ENCODE measurements around the gene C1orf105.
"Not testable (repeated sequence)": the region's sequence is repeated elsewhere in the genome, so short reads cannot be mapped to it uniquely, and the experiment has no call there.

C1orf105 gene

DNA sequence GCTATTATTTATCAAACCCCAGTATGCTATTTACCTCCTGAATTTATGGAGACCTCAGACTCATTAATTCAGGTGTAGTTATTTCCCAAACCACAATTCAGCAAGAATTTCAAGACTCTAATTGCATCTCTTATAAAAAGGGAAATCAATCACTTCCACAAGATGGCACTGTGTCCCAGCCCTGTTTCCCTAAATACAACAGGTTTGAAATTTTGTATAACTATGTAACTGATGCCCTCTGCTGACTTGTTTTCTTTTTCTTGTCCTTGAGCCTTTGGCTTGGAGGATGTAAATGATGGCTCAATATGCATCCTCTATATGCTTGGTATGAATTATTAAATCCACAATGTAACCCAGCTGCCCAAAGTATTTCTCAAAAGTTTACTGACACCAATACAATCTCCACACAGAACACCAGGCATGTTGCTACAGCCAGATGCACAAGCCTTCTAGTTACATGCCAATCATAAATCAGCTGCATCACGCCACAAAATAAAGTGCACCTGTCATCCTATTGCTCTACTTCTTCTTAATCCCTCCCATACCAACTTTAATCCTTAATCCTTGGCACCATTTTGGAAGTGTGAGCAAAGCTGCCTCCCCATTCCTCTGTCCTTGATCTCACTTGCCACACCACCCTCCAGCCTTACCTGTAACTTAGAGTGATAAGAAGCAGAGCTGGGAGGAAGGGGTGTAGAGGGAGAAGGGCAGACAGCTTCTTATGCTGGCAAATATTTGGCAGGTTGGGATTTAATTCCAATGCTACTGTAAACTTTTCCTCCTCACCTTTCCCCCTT, 9.0 kb downstream of the C1orf105 start:
- peak; percentile 79 for DNase-seq

DNA sequence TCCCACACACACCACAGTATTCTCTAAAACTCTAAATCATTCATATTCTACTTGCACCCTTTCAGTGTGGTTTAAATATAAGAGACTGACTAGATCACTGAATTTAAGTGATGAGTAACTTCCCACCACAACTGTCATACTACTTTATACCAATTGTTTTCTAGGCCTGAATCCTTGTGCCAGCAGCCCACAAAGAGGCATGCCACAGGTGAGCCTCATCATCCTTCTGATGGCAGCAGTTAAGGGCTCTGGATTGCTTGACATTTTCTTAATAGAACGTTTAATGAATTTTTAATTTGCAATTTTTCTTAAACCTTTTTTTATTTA, 9.6 kb downstream of the C1orf105 start:
- DNase-seq = no peak

DNA sequence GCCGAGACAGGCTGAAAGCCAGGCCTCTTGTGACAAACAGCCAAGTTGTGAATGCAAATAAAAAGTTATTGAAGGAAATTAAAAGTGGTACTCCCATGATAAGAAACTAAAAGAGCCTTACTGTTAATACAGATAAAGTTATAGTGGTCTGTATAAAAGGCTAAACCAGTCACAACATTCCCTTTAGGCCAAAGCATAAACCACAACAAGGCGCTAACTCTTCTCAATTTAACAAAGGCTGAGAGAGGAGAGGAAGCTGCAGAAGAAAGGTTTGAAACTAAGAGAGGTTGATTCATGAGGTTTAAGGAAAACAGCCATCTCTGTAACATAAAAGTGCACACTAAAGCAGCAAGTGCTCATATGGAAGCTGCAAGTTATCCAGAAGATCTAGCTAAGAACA, 10.7 kb downstream of the C1orf105 start:
- no peak for DNase-seq

DNA sequence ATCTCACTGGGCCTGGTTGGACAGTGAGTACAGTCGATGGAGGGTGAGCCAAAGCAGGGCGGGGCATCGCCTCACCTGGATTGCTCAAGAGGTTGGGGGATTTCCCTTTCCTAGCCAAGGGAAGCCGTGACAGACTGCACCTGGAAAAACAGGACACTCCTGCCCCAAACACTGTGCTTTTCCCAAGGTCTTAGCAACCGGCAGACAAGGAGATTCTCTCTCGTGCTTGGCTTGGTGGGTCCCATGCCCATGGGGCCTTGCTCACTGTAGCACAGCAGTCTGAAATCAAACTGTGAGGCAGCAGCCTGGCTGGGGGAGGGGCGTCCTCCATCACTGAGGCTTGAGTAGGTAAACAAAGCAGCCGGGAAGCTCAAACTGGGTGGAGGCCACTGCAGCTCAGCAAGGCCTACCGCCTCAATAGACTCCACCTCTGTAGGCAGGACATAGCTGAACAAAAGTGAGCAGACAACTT, 11.3 kb downstream of the C1orf105 start:
- peak; percentile 30 for DNase-seq

DNA sequence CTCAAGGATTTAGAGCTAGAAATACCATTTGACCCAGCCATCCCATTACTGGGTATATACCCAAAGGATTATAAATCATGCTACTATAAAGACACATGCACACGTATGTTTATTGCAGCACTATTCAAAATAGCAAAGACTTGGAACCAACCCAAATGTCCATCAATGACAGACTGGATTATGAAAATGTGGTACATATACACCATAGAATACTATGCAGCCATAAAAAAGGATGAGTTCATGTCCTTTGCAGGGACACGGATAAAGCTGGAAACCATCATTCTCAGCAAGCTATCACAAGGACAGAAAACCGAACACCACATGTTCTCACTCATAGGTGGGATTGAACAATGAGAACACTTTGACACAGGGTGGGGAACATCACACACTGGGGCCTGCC, 16.7 kb downstream of the C1orf105 start:
- DNase-seq = not testable (repeated sequence)

DNA sequence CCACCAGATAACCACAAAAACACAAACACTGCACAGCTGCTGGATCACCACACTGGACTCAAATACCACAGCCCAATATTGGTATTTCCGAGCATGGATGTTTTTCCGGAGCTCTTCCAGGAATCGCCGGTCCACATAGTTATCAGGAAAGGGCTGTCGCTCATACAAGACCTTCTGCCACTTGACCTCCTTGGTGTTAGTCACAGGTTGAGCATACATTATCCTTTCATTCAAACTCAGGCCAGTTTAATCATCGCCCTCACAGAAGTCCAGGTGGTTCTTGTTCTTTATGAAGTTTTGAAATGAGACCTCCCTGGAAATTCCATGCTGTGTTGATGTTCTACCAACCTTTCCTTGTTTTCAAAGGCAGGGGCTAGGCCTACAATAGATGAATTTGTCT, 21.9 kb downstream of the C1orf105 start:
- DNase-seq = no peak

DNA sequence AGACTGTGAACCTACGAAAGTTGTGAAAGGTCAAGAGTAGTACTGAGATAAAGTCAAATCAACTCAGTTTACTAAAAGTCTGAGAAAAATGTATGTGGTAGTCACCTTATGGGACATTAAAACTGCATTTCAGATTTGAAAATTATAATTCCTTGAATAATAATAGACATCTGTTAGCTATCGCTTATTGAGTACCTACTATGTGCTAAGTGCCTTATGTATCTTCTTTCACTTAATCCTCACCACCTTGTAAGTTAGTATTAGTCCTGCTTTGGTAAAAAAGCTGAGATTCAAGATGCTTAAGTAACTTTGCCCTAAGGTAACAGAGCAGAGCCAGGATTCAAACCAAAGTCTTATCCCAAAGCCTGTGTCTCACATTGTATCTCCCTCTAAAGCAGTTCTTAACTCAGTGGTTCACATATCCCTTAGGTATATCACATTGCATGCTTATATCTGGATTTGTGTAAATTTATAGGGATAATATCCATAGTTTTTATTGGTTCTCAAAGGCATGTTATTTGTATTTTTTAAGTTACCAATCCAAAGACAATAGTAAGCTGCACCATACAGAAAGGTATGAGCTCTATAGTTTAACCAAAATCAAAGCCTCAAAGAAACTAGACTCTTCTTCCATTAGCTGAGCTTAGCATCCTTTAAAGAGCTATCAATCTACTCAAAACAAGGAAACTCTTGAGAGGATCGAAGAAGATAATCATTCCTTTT, 22.5 kb downstream of the C1orf105 start:
- no peak for DNase-seq

GRCh38 chr1:172443666-172444453, 23.4 kb downstream of the C1orf105 start, which contains the start of gene PIGC:
Gene PIGC, minus strand, starts transcription at chr1:172444069. Its CDS starts 1,447 bp downstream, at chr1:172442622.
- DNase-seq = peak; percentile 93

- no peak for DNase-seq
Measured at GRCh38 chr1:172446547-172446946, 26.1 kb downstream of the C1orf105 start.

DNA sequence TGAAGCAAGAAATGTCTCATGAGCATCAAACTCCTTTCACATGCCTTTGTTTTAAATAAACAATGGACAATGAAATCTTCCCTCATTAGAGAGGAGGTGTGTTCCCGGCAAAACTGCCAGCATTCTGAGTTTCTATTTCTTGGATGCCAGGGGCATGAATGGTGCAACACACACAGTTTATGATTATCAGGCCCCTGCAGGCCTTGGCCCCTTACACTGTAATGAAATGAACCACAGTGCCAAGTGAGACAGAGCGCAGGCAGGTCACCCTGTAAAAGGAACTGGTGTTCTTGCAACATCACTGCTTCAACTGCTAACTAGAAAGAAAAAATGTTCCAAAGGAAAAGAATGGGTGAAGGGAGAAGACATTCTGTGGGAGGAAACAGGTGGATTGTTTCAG, 27.2 kb downstream of the C1orf105 start:
- DNase-seq = no peak

DNA sequence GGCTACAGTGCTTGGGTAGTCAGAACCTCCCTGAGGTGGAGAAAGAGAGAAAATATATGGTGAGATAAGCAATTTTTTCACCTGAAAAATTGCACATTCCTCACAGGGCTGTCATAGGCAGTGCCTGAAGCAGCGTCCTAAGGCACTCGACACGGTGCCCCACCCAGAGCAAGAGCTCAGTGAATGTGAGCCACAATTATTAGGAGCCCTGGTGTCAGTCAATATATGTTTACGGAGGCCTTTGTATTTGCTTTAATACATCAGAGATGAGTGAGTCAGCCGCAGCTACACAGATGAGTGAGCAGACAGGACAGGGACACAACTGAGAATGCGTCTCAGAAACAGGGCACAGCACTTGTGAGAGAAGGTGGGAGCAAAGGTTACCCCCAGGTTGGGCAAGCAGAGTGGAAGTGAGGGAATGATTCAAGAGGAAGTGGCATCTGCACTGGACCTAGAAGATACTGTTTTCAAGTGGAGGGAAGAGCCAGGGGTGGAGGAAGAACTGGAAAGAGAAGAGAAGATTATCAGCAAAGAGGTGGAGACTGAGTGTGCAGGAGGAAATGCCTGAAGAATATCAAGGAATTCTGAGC, 28.6 kb downstream of the C1orf105 start:
- peak; percentile 33 for DNase-seq

DNA sequence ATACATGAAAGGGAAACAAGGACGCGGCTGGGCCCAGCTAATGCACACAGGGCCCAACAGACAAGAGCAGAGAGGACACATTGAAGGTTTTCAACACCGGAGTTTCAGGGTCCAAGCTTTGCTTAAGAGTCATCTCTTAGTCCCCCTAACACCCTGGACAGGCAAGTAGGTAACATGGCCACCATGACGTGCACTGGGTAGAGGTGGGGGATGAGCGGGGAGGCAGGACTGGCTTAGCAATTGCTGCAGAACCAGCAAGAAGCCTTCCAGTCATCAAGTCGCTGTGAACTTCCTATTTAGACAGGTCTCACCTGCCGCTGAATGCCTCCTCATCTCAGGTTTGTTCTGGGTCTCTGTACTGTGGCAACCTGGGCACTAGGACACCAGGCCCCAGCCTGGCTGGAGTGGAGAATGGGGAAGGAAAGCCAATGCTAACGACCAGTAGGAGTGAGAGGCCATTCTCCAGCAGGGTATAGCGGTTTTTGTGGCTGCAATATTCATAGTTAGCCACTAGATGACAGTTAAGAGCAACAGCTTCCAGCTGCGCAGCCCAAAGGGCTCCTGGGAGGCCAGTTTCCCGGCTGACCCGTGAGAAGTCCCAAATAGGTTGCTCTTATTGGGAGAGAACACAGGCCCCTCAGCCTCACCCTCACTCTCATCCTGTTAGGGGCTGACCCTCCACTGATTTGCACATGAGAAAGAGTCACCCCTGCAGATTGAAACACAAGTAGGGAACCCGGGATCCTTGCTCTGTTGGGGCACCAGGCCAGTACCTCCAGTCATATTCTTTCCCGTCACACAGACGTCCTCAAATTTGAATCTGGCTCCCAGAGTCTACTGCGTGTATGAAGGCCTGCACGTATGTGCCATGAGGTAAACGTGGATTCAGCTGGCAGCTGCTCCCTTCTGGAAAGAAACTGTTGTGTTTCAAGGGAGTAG, 29.4 kb downstream of the C1orf105 start:
- DNase-seq = peak; percentile 68

GRCh38 chr1:172450524-172450885, 30.0 kb downstream of the C1orf105 start:
- peak; percentile 72 for DNase-seq

GRCh38 chr1:172451002-172451443, 30.5 kb downstream of the C1orf105 start:
- peak; percentile 34 for DNase-seq

DNA sequence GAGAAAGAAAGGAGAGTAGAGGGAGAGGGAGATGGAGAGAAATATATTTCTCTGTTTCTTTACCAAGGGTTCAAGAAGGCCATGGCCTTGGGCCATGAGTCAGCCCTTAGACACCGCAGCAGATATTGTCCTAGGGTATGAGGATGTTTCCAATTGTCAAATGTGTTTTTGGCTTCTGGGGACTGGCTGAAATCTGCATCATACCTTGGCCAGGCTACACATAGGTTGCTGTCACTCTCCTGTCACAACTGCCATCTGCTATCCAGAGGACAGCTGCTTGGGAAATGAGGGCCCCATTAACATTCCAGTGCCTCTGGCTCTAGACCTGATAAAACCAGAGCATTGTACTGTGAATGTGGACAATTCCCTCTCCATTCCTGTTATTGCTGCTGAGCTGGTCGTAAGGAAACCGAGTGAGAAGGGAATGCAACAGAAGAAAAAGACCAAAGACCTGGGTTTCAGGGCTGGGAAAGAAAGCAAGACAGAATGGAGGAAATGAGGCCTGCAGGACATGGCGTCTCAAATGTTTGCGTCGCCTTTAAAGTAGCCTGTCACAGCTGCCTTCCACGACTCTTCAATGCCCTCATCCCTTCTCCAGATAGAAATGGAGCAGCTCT, 32.2 kb downstream of the C1orf105 start:
- DNase-seq = no peak

DNA sequence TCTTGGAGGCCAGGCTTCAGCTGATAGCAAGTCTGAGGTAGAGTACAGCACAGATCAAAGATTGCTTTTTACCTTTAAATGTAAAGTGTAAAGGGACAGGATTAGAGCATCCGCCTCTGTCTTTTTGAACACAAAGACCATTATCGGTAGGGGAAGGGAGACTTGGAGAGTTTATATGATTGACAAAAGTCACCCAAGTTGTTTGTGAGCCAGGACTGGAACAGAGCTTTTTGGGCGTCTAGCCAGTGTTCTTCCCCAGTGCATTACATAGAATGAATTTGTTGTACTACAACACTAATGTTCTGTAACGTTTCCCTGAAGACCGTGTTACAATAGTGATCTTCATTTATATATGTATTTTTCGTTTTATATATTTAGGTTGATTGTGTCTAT, 32.7 kb downstream of the C1orf105 start:
- DNase-seq = no peak

DNA sequence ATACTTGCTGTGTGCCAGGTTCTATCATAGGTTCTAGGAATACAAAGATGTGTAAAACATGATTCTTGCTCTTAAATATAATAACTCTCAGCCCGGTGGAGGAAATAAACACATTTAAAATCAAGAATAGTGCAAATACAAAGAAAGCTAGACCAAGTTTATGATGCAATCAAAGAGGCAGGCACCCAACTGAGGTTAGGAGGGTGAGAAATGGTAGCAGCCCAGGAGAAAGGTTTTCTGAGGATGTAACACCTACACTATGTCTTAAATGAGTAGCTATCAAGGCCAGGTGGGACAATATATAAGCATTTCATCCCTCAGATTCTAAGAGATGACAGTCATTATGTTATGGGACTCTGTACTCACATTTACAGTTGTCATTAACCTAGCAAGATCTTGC, 33.1 kb downstream of the C1orf105 start:
- DNase-seq = no peak

DNA sequence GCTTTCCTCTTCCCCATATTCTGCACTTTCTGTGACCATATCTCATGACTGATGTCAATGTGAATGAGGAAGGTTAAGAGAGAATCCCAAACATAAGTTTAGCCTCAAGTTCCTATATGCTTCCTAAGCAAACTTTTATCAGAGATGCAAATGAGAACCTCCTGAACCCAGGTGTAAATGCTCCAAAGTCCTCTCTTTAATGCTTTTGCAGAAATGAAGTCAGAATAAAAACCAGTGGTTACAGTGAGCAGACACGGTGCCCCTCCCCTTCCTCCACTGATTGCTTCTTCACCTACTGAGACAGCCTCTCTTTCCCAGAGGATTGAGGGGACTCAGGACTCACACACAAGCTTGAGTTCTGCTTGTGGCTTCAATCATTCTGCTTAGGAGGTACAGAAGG, 35.0 kb downstream of the C1orf105 start:
- DNase-seq = no peak

- DNase-seq = no peak
Measured at GRCh38 chr1:172456344-172456769, 35.9 kb downstream of the C1orf105 start.

- no peak for DNase-seq
Measured at GRCh38 chr1:172457479-172458130, 37.1 kb downstream of the C1orf105 start.

GRCh38 chr1:172460177-172460576, 39.7 kb downstream of the C1orf105 start:
- DNase-seq = no peak
